ENCODE results near the gene C19orf12.

Gene C19orf12

DNA sequence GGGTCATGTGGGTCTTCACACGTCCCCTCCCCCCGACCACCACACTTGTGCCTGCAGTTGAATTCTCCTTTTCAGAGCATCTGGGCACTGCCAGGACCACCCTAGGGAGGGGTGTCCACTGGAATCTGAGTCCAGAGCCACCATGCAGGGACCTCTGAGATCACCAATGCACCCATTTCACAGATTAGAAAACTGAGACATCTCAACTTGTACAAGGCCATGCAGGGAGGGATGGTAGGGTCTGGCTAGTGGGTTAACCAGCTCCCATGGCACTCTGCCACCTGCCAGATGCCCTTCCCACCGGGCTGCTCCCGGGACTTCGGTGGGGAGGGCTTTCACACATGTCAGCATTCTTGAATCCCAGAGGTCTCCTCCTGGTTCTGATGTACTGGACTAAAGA is 44.3 kb upstream of the C19orf12 start:
- DNase-seq (ENCODE audit: extremely low spot score) = no peak
- TF ChIP-seq L3MBTL2 (conservative IDR thresholded peaks at IDR 0.05) (no peak), LEF1 (IDR thresholded peaks at IDR 0.05; ENCODE audit: borderline replicate concordance) (no peak), NFRKB (IDR thresholded peaks at IDR 0.05) (no peak), ELF4 (IDR thresholded peaks at IDR 0.05) (no peak), BHLHE40 (IDR thresholded peaks at IDR 0.05; ENCODE audit: borderline replicate concordance) (no peak), FOXK2 (IDR thresholded peaks at IDR 0.05) (no peak), SP1 (IDR thresholded peaks at IDR 0.05) (no peak), SUZ12 (IDR thresholded peaks at IDR 0.05) (no peak), CTBP1 (IDR thresholded peaks at IDR 0.05; ENCODE audit: borderline replicate concordance) (no peak), TARDBP (IDR thresholded peaks at IDR 0.05) (no peak), FOXA1 (IDR thresholded peaks at IDR 0.05) (no peak), ARNT (IDR thresholded peaks at IDR 0.05) (no peak), ZNF384 (IDR thresholded peaks at IDR 0.05) (no peak), HDGF (IDR thresholded peaks at IDR 0.05; ENCODE audit: borderline replicate concordance) (no peak), PKNOX1 (IDR thresholded peaks at IDR 0.05) (no peak)
- POLR2A ChIA-PET = no interaction called here
- CTCF ChIA-PET = interaction anchor here (0.6 to 1.3 kb wide), 7 partner anchors 10 to 116 kb away, joined by 3 to 10 read pairs (median 4); no protein-coding TSS in a partner anchor

- CTCF ChIA-PET = interaction anchor here (1.3 kb wide), 1 partner anchor 12 kb away, joined by 5 read pairs; no protein-coding TSS in a partner anchor
- POLR2A ChIA-PET = no interaction called here
Observed at GRCh38 chr19:29758863-29759262, 43.8 kb upstream of the C19orf12 start.

DNA sequence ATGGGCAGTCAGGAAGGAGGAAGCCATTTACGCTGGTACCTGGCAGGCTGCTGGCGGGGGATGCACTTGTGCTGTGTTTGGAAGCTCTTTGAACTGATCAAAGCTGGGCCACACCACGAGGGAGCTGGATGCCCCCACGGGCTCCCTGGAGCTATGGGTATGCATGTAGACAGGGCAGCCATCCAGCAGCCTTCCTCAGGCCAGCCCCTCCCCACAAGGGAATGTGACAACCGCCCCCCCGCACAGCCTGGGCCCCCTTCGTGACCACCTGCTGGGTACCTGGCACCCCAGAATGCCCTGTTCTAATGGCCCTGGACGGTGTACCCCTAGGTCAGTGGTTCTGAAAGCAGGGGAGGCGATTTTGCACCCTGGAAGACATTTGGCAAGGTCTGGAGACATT is 42.5 kb upstream of the C19orf12 start:
- DNase-seq (ENCODE audit: extremely low spot score) = no peak
- ChIA-PET CTCF (interaction anchor here (1.3 kb wide), 2 partner anchors 14 to 115 kb away, joined by 3 to 5 read pairs; no protein-coding TSS in a partner anchor), POLR2A (no interaction called here)
- TF ChIP-seq SP1 (IDR thresholded peaks at IDR 0.05) (no peak), NFRKB (IDR thresholded peaks at IDR 0.05) (no peak), L3MBTL2 (conservative IDR thresholded peaks at IDR 0.05) (no peak), LEF1 (IDR thresholded peaks at IDR 0.05; ENCODE audit: borderline replicate concordance) (no peak), BHLHE40 (IDR thresholded peaks at IDR 0.05; ENCODE audit: borderline replicate concordance) (no peak), CTBP1 (IDR thresholded peaks at IDR 0.05; ENCODE audit: borderline replicate concordance) (no peak), ELF4 (IDR thresholded peaks at IDR 0.05) (no peak), PKNOX1 (IDR thresholded peaks at IDR 0.05) (no peak), HDGF (IDR thresholded peaks at IDR 0.05; ENCODE audit: borderline replicate concordance) (no peak), SUZ12 (IDR thresholded peaks at IDR 0.05) (no peak), ARNT (IDR thresholded peaks at IDR 0.05) (no peak), FOXM1 (IDR thresholded peaks at IDR 0.05; ENCODE audit: borderline replicate concordance) (no peak), TARDBP (IDR thresholded peaks at IDR 0.05) (no peak), ZNF384 (IDR thresholded peaks at IDR 0.05) (no peak), FOXA1 (IDR thresholded peaks at IDR 0.05) (no peak), FOXK2 (IDR thresholded peaks at IDR 0.05) (no peak)

More at GRCh38 chr19:29758863-29759262, 43.8 kb upstream of the C19orf12 start:
- no peak for TF ChIP-seq HDGF (IDR thresholded peaks at IDR 0.05; ENCODE audit: borderline replicate concordance)
- no peak for DNase-seq (ENCODE audit: extremely low spot score)

DNA sequence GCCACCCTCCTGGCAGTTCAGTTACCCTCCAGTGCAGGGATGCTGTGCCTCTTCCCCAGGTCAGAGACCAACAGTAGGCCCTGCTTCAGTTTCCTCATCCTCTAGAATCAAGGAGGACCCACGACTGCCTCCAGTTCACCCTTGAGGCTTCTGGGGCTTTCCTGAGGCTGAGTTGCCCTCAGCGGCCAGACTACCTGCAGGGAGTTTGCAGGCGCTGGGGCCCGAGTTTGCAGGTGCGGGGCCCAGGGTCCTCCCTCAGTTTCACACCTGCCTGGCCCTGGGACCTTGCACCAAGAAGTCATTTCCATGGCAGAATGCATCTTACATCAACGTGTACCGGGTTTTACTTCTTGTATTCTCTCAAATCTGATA is 38.9 kb upstream of the C19orf12 start:
- TF ChIP-seq TARDBP (IDR thresholded peaks at IDR 0.05) (no peak), L3MBTL2 (conservative IDR thresholded peaks at IDR 0.05) (no peak), SUZ12 (IDR thresholded peaks at IDR 0.05) (no peak), BHLHE40 (IDR thresholded peaks at IDR 0.05; ENCODE audit: borderline replicate concordance) (no peak), NFRKB (IDR thresholded peaks at IDR 0.05) (no peak), PKNOX1 (IDR thresholded peaks at IDR 0.05) (no peak), ELF4 (IDR thresholded peaks at IDR 0.05) (no peak), CTBP1 (IDR thresholded peaks at IDR 0.05; ENCODE audit: borderline replicate concordance) (no peak), LEF1 (IDR thresholded peaks at IDR 0.05; ENCODE audit: borderline replicate concordance) (no peak), HDGF (IDR thresholded peaks at IDR 0.05; ENCODE audit: borderline replicate concordance) (no peak), FOXK2 (IDR thresholded peaks at IDR 0.05) (no peak), ARNT (IDR thresholded peaks at IDR 0.05) (no peak), FOXA1 (IDR thresholded peaks at IDR 0.05) (no peak), FOXM1 (IDR thresholded peaks at IDR 0.05; ENCODE audit: borderline replicate concordance) (no peak), ZNF384 (IDR thresholded peaks at IDR 0.05) (no peak), SP1 (IDR thresholded peaks at IDR 0.05) (no peak)
- DNase-seq (ENCODE audit: extremely low spot score) = no peak
- ChIA-PET CTCF (no interaction called here), POLR2A (no interaction called here)

DNA sequence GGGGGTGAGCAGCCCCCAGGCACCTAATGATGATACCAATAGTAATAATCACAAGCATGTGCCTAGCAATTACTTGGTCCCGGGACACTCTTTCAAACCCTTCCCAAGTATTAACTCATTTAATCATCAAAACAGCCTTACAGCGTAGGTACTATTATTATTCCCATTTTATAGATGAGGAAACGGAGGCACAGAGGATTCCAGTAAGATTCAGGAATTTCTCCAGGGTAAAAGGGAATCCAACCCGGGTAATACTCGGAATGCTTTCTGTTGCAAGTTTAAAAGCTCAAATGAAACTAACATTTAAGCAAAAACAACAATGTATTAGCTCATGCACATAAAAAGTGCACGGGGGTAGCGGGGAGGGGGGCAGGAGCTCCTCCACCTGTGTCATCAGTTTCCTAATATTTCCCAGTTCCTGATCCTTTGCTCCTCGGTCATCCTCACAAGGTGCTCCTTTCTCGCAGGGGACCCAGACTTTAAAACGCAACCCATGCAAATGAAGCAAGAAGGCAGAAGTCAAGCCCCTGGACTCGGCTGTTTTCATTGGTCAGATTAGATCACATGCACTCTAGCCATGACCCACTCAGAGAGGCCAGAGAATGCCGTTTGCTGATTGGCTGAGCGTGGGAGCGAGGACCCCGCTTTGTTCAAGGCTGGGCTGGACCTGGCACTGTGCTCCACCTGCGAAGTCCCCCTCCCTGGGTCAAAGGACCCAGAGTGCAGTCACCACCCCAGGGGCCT is 38.3 kb upstream of the C19orf12 start:
- ChIA-PET POLR2A (no interaction called here), CTCF (interaction anchor here (0.6 kb wide), 1 partner anchor 14 kb away, joined by 4 read pairs; no protein-coding TSS in a partner anchor)
- DNase-seq (ENCODE audit: extremely low spot score) = no peak
- no peak for TF ChIP-seq SP1 (IDR thresholded peaks at IDR 0.05)

GRCh38 chr19:29752450-29753025 is 37.5 kb upstream of the C19orf12 start:
- CTCF ChIA-PET = interaction anchor here (0.6 kb wide), 1 partner anchor 13 kb away, joined by 4 read pairs; no protein-coding TSS in a partner anchor
- POLR2A ChIA-PET = no interaction called here
- DNase-seq (ENCODE audit: extremely low spot score) = no peak
- TF ChIP-seq SUZ12 (IDR thresholded peaks at IDR 0.05) = no peak
- no peak for TF ChIP-seq FOXM1 (IDR thresholded peaks at IDR 0.05; ENCODE audit: borderline replicate concordance)
- TF ChIP-seq TARDBP (IDR thresholded peaks at IDR 0.05) = no peak
- TF ChIP-seq BHLHE40 (IDR thresholded peaks at IDR 0.05; ENCODE audit: borderline replicate concordance) = no peak
- no peak for TF ChIP-seq FOXA1 (IDR thresholded peaks at IDR 0.05)
- no peak for TF ChIP-seq LEF1 (IDR thresholded peaks at IDR 0.05; ENCODE audit: borderline replicate concordance)
- no peak for TF ChIP-seq CTBP1 (IDR thresholded peaks at IDR 0.05; ENCODE audit: borderline replicate concordance)
- TF ChIP-seq ELF4 (IDR thresholded peaks at IDR 0.05) = no peak
- no peak for TF ChIP-seq PKNOX1 (IDR thresholded peaks at IDR 0.05)
- TF ChIP-seq ZNF384 (IDR thresholded peaks at IDR 0.05) = no peak
- no peak for TF ChIP-seq SP1 (IDR thresholded peaks at IDR 0.05)
- TF ChIP-seq ARNT (IDR thresholded peaks at IDR 0.05) = no peak
- no peak for TF ChIP-seq NFRKB (IDR thresholded peaks at IDR 0.05)
- TF ChIP-seq HDGF (IDR thresholded peaks at IDR 0.05; ENCODE audit: borderline replicate concordance) = no peak
